ENCODE results near the gene PRSS57.

PRSS57 gene

GRCh38 chr19:710767-711166, 15.5 kb upstream of the PRSS57 start:
- ChIA-PET POLR2A (interaction anchor here (0.6 kb wide), 2 partner anchors 19 to 31 kb away, joined by 4 to 7 read pairs; no protein-coding TSS in a partner anchor), CTCF (interaction anchor here (1.3 kb wide), 1 partner anchor 124 kb away, joined by 3 read pairs; no protein-coding TSS in a partner anchor)
- no peaks in the 10 kb centered on the region for H3K9me3 ChIP-seq (ENCODE audit: control insufficient read depth, insufficient read depth, low read depth, low read length)
- no peak overlapping the region for H3K27ac ChIP-seq (ENCODE audit: extremely low read depth, low read depth, low read length)
- H3K4me3 ChIP-seq (ENCODE audit: low read depth, low read length): no peak overlapping the region
- TF ChIP-seq, protein P1, sequence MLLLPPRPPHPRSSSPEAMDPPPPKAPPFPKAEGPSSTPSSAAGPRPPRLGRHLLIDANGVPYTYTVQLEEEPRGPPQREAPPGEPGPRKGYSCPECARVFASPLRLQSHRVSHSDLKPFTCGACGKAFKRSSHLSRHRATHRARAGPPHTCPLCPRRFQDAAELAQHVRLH (tag by site-specific recombination; IDR thresholded peaks at IDR 0.05): no peak
- TF ChIP-seq ZNF184 (tag by site-specific recombination; IDR thresholded peaks at IDR 0.05) (no peak), ZNF529 (tag by site-specific recombination; IDR thresholded peaks at IDR 0.05; ENCODE audit: insufficient replicate concordance) (no peak), ZEB2 (tag by site-specific recombination; IDR thresholded peaks at IDR 0.05) (no peak), ZNF24 (tag by site-specific recombination; IDR thresholded peaks at IDR 0.05) (no peak), ZNF404 (tag by site-specific recombination; IDR thresholded peaks at IDR 0.05) (no peak), ZNF776 (tag by site-specific recombination; IDR thresholded peaks at IDR 0.05; ENCODE audit: borderline replicate concordance) (no peak), PBX3 (CRISPR knock-in tag; IDR thresholded peaks at IDR 0.05) (no peak), ZNF501 (tag by site-specific recombination; IDR thresholded peaks at IDR 0.05) (no peak), ZNF571 (tag by site-specific recombination; IDR thresholded peaks at IDR 0.05) (no peak), ZNF132 (tag by site-specific recombination; IDR thresholded peaks at IDR 0.05; ENCODE audit: borderline replicate concordance) (no peak)
- TF ChIP-seq, protein P2, sequence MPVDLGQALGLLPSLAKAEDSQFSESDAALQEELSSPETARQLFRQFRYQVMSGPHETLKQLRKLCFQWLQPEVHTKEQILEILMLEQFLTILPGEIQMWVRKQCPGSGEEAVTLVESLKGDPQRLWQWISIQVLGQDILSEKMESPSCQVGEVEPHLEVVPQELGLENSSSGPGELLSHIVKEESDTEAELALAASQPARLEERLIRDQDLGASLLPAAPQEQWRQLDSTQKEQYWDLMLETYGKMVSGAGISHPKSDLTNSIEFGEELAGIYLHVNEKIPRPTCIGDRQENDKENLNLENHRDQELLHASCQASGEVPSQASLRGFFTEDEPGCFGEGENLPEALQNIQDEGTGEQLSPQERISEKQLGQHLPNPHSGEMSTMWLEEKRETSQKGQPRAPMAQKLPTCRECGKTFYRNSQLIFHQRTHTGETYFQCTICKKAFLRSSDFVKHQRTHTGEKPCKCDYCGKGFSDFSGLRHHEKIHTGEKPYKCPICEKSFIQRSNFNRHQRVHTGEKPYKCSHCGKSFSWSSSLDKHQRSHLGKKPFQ (tag by site-specific recombination; IDR thresholded peaks at IDR 0.05): no peak
- H3K4me1 ChIP-seq (ENCODE audit: control insufficient read depth, insufficient read depth, low read length): no peaks in the 10 kb centered on the region
- H3K36me3 ChIP-seq (ENCODE audit: control insufficient read depth in 2 of 2, insufficient read depth in 1 of 2, low read length in 2 of 2): peaks cover 0 to 5% of the 10 kb centered on the region in 2 experiments; a peak in 1 of 3 replicates

DNA sequence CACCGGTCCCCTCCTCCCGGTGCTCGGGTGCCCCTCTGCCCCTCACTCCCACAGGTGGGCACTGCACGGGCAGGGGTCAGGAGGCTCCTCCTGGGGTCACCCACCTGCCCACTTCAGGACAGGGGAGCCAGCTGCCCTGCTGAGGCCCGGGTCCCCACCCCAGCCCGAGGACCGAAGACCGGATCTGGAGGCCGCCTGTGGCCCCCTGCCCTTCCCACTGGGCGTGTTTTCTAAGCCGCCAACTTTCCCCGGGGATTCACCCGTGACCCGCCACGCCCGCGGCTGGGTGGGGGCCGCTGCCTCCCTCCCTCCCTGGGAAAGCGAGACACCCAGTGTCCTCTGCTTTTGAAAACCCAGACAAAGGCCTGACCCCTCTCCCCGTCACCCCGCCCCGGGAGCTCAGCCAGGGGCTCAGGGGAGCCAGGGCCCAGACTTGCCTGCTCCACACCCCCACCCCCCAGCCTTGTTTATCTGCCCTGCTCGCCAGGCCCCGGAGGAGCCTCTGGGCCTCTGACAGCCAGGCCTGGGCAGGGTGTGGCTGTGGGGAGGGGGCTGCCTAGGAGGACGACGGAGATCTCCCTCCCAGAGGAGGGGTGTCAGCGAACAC, 14.8 kb upstream of the PRSS57 start:
- peak overlapping the region; percentile 58 for H3K4me3 ChIP-seq (ENCODE audit: low read depth, low read length)
- CTCF ChIA-PET: no interaction called here
- H3K9me3 ChIP-seq (ENCODE audit: control insufficient read depth, insufficient read depth, low read depth, low read length): no peaks in the 10 kb centered on the region
- no peaks in the 10 kb centered on the region for H3K4me1 ChIP-seq (ENCODE audit: control insufficient read depth, insufficient read depth, low read length)
- H3K36me3 ChIP-seq (ENCODE audit: control insufficient read depth in 2 of 2, insufficient read depth in 1 of 2, low read length in 2 of 2): no peaks in the 10 kb centered on the region
- peak overlapping the region; percentile 16; the same call in 1 of the 2 replicates for H3K27ac ChIP-seq (ENCODE audit: extremely low read depth, low read depth, low read length)
- POLR2A ChIA-PET: no interaction called here
- TF ChIP-seq ZNF558 (tag by site-specific recombination; IDR thresholded peaks at IDR 0.05): no peak
- TF ChIP-seq ZNF341 (tag by site-specific recombination; IDR thresholded peaks at IDR 0.05; ENCODE audit: low read depth): no peak
- TF ChIP-seq ZSCAN4 (tag by site-specific recombination; IDR thresholded peaks at IDR 0.05): no peak
- no peak for TF ChIP-seq MYNN (tag by site-specific recombination; IDR thresholded peaks at IDR 0.05; ENCODE audit: borderline replicate concordance)
- TF ChIP-seq ZNF548 (tag by site-specific recombination; IDR thresholded peaks at IDR 0.05): no peak
- no peak for TF ChIP-seq ZNF23 (tag by site-specific recombination; IDR thresholded peaks at IDR 0.05; ENCODE audit: borderline replicate concordance)
- TF ChIP-seq ZFP69B (tag by site-specific recombination; IDR thresholded peaks at IDR 0.05): no peak
- TF ChIP-seq HIC1 (tag by site-specific recombination; IDR thresholded peaks at IDR 0.05): peak; percentile 66
- TF ChIP-seq ZBTB8A (tag by site-specific recombination; IDR thresholded peaks at IDR 0.05): 0 out of 2 replicates have a peak, but pooled peaks have one; percentile 4
- peak; percentile 95 for TF ChIP-seq KLF1 (tag by site-specific recombination; IDR thresholded peaks at IDR 0.05)
- no peak for TF ChIP-seq ZNF132 (tag by site-specific recombination; IDR thresholded peaks at IDR 0.05; ENCODE audit: borderline replicate concordance)
- TF ChIP-seq ZNF121 (tag by site-specific recombination; IDR thresholded peaks at IDR 0.05): no peak
- TF ChIP-seq ZNF112 (tag by site-specific recombination; IDR thresholded peaks at IDR 0.05): no peak
- no peak for TF ChIP-seq ZNF211 (tag by site-specific recombination; IDR thresholded peaks at IDR 0.05; ENCODE audit: low read depth)
- TF ChIP-seq KLF17 (tag by site-specific recombination; IDR thresholded peaks at IDR 0.05): peak; percentile 73
